GM18907 (cell line): Measurements from ENCODE around the gene RASSF1.
"Not testable (repeated sequence)": the region's sequence is repeated elsewhere in the genome, so short reads cannot be mapped to it uniquely, and the experiment has no call there.

ENCODE experiments used
- ATAC-seq: cut with Tn5 transposase; IDR thresholded peaks from one replicate; pipeline ENCODE4 v1.9.1; 2021; ENCODE audit warnings: mild to moderate bottlenecking, moderate library complexity; ENCODE audit not compliant: unreplicated experiment

The RASSF1 gene

GRCh38 chr3:50325497-50326181 is 15.0 kb downstream of the RASSF1 start:
- ATAC-seq, result no peak

- no peak for ATAC-seq
Observed at GRCh38 chr3:50325113-50325480, 15.5 kb downstream of the RASSF1 start.

- no peak for ATAC-seq
Observed at GRCh38 chr3:50324351-50325112, 16.1 kb downstream of the RASSF1 start.

- ATAC-seq, result no peak
Observed at GRCh38 chr3:50323614-50324199, 16.9 kb downstream of the RASSF1 start.

GRCh38 chr3:50323092-50323600 is 17.5 kb downstream of the RASSF1 start:
- no peak for ATAC-seq

GRCh38 chr3:50322386-50323091 is 18.1 kb downstream of the RASSF1 start, which contains the start of gene HYAL2:
Gene HYAL2, minus strand, starts transcription at chr3:50322745. Its CDS starts 2,256 bp downstream, at chr3:50320489.
- no peak for ATAC-seq

GRCh38 chr3:50322115-50322385 is 18.6 kb downstream of the RASSF1 start:
- ATAC-seq, result no peak

GRCh38 chr3:50321336-50322114 is 19.1 kb downstream of the RASSF1 start:
- ATAC-seq, result peak; percentile 75

GRCh38 chr3:50320853-50321335 is 19.7 kb downstream of the RASSF1 start:
- peak; percentile 48 for ATAC-seq

GRCh38 chr3:50319894-50320625 is 20.6 kb downstream of the RASSF1 start:
- no peak for ATAC-seq

- no peak for ATAC-seq
Observed at GRCh38 chr3:50319181-50319893, 21.3 kb downstream of the RASSF1 start.

GRCh38 chr3:50318615-50319014 is 22.0 kb downstream of the RASSF1 start:
- ATAC-seq, result no peak

GRCh38 chr3:50318163-50318562 is 22.5 kb downstream of the RASSF1 start:
- no peak for ATAC-seq

GRCh38 chr3:50317300-50317699 is 23.3 kb downstream of the RASSF1 start:
- ATAC-seq, result no peak

- ATAC-seq, result no peak
Observed at GRCh38 chr3:50316657-50317242, 23.9 kb downstream of the RASSF1 start.

GRCh38 chr3:50314816-50315215 is 25.8 kb downstream of the RASSF1 start:
- no peak for ATAC-seq

GRCh38 chr3:50314342-50314741 is 26.3 kb downstream of the RASSF1 start:
- no peak for ATAC-seq

GRCh38 chr3:50312041-50312440 is 28.6 kb downstream of the RASSF1 start:
- not testable (repeated sequence) for ATAC-seq

GRCh38 chr3:50304601-50305000 is 36.0 kb downstream of the RASSF1 start:
- no peak for ATAC-seq
